ENCODE measurements around the gene RIOK3.
"Not testable (repeated sequence)": the region's sequence is repeated elsewhere in the genome, so short reads cannot be mapped to it uniquely, and the experiment has no call there.

RIOK3 gene

GRCh38 chr18:23498877-23499276 lies 45.8 kb downstream of the RIOK3 start:
- DNase-seq = peak; percentile 66 to 70

- DNase-seq = no peak
Observed at GRCh38 chr18:23499291-23499781, 46.2 kb downstream of the RIOK3 start.

GRCh38 chr18:23501626-23502025 lies 48.5 kb downstream of the RIOK3 start:
- DNase-seq = no peak

DNA sequence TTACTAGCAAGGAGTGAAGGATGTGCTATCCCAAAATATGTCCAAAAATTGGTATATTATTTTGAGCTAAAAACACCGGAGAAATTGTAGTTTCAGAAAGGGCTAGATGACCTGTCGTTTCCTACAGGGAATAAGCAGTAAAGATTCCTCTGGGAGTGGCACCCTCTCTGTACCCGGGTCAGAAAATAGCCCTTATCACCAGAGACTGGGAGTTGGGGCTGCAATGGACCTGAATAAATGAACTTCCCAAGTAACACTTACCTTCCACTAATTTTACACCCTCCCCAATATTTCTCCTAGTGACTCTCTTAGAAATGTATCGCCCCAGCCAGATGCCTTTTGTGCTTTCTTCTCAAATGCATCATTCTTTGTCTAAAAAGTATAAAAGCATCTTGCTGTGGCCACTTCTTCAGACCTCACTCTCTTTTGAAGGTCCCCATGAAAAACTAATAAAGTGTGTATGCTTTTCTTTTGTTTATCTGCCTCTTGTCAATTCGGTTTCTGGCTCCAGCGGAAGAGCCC lies 49.5 kb downstream of the RIOK3 start:
- DNase-seq = no peak

- peak; percentile 99 for DNase-seq
Observed at GRCh38 chr18:23503038-23503962, 50.2 kb downstream of the RIOK3 start, which contains the start of gene RMC1. Gene RMC1, plus strand, starts transcription at chr18:23503511. Its CDS starts 108 bp downstream, at chr18:23503619.

- no peak for DNase-seq
Observed at GRCh38 chr18:23503963-23504344, 50.9 kb downstream of the RIOK3 start.

GRCh38 chr18:23504720-23505119 lies 51.6 kb downstream of the RIOK3 start:
- DNase-seq = no peak

- DNase-seq = no peak
Observed at GRCh38 chr18:23506393-23506792, 53.3 kb downstream of the RIOK3 start.

GRCh38 chr18:23510923-23511322 lies 57.8 kb downstream of the RIOK3 start:
- not testable (repeated sequence) for DNase-seq

DNA sequence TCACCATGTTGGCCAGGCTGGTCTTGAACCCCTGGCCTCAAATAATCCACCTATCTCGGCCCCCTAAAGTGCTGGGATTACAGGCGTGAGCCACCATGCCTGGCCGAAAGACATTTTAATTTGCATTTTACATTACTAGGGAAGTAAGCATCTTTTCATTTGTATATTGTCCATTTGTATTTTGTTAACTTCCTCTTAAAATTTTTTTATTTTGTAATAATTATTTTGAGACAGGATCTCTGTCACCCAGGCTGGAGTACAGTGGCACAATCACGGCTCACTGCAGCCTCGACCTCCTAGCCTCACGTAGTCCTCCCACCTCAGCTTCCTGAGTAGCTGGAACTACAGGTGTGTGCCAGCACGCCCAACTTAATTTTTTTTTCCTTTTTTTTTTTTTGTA lies 59.1 kb downstream of the RIOK3 start:
- not testable (repeated sequence) for DNase-seq

DNA sequence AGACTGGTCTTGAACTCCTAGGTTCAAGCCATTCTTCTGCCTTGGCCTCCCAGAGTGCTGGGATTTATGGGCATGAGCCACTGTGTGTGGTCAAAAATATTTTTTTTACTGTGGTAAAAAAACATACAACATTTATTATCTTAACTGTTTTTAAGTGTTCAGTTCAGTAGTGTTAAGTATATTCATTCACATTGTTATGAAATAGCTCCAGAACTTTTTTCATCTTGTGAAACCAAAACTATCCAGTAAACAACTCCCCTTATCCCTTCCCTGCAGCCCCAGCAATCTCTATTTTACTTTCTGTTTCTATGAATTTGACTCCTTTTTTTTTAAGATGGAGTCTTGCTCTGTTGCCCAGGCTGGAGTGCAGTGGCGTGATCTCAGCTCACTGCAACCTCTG lies 59.6 kb downstream of the RIOK3 start:
- DNase-seq = no peak

GRCh38 chr18:23515911-23516546 lies 62.9 kb downstream of the RIOK3 start:
- DNase-seq = peak; percentile 65 to 74

GRCh38 chr18:23519734-23520133 lies 66.6 kb downstream of the RIOK3 start:
- no peak for DNase-seq

DNA sequence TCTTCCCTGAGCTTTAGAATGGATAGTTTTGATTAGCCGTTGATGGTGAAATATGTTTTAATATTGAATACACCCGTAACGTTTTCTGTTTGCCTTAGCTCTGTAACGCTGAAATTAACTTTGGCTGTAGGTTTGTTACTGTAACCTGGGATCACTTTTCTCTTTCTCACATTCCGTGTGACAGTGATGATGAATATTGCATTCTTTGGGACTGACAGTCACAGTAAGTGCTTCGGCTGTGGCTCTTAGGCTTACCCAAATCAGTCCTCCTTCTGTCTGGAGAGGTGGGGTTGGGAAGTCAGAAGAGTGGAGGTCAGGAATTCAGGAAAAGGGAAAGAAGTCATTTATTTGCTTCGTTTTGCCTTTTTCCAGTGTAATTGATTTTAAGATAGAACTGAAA lies 68.2 kb downstream of the RIOK3 start:
- no peak for DNase-seq

DNA sequence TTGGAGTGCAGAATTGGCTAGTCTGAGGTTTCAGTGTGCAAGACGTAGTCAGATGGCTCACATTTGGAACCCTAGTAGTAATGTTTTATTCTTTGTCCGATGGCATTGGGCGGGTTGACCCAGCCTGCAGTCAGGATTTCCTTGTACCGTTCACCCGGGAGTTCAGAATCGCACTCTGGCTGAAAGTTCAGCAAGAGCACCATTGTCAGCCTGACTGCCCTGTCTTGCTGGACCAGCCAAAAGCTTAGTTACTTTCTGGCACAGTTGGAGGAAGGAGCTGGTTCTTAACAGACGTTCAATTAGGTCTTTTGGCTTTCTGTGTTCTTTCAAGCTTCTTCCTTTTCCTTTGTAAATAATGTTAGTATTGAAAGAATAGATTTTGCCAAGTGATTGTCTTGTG lies 68.8 kb downstream of the RIOK3 start:
- no peak for DNase-seq

- no peak for DNase-seq
Observed at GRCh38 chr18:23523429-23524212, 70.5 kb downstream of the RIOK3 start.

GRCh38 chr18:23524213-23524707 lies 71.2 kb downstream of the RIOK3 start:
- no peak for DNase-seq

GRCh38 chr18:23526501-23527063 lies 73.5 kb downstream of the RIOK3 start:
- DNase-seq = no peak

- no peak for DNase-seq
Observed at GRCh38 chr18:23528580-23529472, 75.7 kb downstream of the RIOK3 start.

- DNase-seq = no peak
Observed at GRCh38 chr18:23529604-23530003, 76.5 kb downstream of the RIOK3 start.

DNA sequence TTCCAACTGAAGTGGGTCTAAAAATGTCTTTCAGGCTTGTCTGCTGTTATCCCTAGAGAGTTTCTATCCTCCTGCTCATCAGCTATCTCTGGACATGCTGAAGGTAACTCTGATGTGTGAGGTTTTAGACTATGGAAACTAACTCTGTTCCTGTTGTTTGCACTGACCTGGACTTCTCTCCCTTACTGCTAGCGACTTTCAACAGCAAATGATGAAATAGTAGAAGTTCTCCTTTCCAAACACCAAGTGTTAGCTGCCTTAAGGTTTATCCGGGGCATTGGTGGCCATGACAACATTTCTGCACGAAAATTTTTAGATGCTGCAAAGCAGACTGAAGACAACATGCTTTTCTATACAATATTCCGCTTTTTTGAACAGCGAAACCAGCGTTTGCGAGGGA lies 77.1 kb downstream of the RIOK3 start:
- no peak for DNase-seq

All from stimulated activated CD4-positive, alpha-beta T cell treated with anti-CD3 and anti-CD28 coated beads, Interleukin-2, amount 100 ng/mL, for 48 hours (primary cell).